Measurements from ENCODE around the gene MSRB2.

DNA sequence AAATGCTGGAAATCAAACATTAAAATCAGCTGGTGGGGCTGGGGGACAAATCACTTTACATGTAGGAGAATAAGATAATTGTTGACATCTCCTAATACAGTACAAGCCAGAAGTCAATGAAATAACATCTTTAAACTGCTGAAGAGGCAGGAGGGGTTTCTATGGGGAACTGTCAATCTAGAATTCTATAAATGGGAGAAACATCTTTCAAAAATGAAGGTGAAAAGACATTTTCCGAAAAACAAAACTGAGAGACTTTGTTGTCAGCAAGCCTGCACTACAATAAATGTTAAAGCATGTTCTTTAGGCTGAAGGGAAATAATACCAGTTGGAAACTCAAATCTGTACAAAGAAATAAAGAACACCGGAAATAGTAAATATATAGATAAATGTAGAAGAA, 17.3 kb upstream of the MSRB2 start:
- no peak for TF ChIP-seq POLR2AphosphoS5 (IDR thresholded peaks at IDR 0.05; ENCODE audit: low read depth, low read length)
- TF ChIP-seq SIN3A (IDR thresholded peaks at IDR 0.05; ENCODE audit: borderline replicate concordance, insufficient read depth, low read length): no peak

Measured in PFSK-1 (cell line).